HG03060 (cell line): Measurements from ENCODE around the gene SCD5.
"Not testable (repeated sequence)": the region's sequence is repeated elsewhere in the genome, so short reads cannot be mapped to it uniquely, and the experiment has no call there.

ENCODE experiments used
- ATAC-seq: cut with Tn5 transposase; IDR thresholded peaks from one replicate; pipeline ENCODE4 v1.9.1; 2021; ENCODE audit warnings: low read depth, moderate number of reproducible peaks; ENCODE audit not compliant: unreplicated experiment

SCD5 gene

GRCh38 chr4:82798168-82799005 lies at the start of gene SCD5:
Gene SCD5 (minus strand): TSS chr4:82798796. CDS start chr4:82798537, 259 bp downstream.
- peak; percentile 68 for ATAC-seq

GRCh38 chr4:82842593-82842992 lies 44.0 kb upstream of the SCD5 start:
- ATAC-seq = no peak

- ATAC-seq = no peak
Measured at GRCh38 chr4:82839624-82840023, 41.0 kb upstream of the SCD5 start.

- ATAC-seq = no peak
Measured at GRCh38 chr4:82833696-82834313, 35.2 kb upstream of the SCD5 start.

- not testable (repeated sequence) for ATAC-seq
Measured at GRCh38 chr4:82833060-82833459, 34.5 kb upstream of the SCD5 start.

- no peak for ATAC-seq
Measured at GRCh38 chr4:82825425-82825824, 26.8 kb upstream of the SCD5 start.

GRCh38 chr4:82823062-82823461 lies 24.5 kb upstream of the SCD5 start:
- no peak for ATAC-seq

GRCh38 chr4:82820689-82821088 lies 22.1 kb upstream of the SCD5 start:
- ATAC-seq = no peak

GRCh38 chr4:82818664-82819662 lies 20.4 kb upstream of the SCD5 start:
- no peak for ATAC-seq

GRCh38 chr4:82816874-82817273 lies 18.3 kb upstream of the SCD5 start:
- ATAC-seq = not testable (repeated sequence)

GRCh38 chr4:82814034-82814433 lies 15.4 kb upstream of the SCD5 start:
- ATAC-seq = no peak

GRCh38 chr4:82811838-82812341 lies 13.3 kb upstream of the SCD5 start:
- no peak for ATAC-seq

- ATAC-seq = no peak
Measured at GRCh38 chr4:82811392-82811791, 12.8 kb upstream of the SCD5 start.

GRCh38 chr4:82810176-82810575 lies 11.6 kb upstream of the SCD5 start:
- no peak for ATAC-seq

GRCh38 chr4:82809619-82810018 lies 11.0 kb upstream of the SCD5 start:
- no peak for ATAC-seq

- ATAC-seq = no peak
Measured at GRCh38 chr4:82803746-82804145, 5.2 kb upstream of the SCD5 start.

GRCh38 chr4:82802911-82803310 lies 4.3 kb upstream of the SCD5 start:
- ATAC-seq = no peak

- ATAC-seq = no peak
Measured at GRCh38 chr4:82801910-82802521, 3.4 kb upstream of the SCD5 start.

GRCh38 chr4:82799006-82799881 lies 648 bp upstream of the SCD5 start:
- ATAC-seq = no peak
